ENCODE results near the gene RAB5IF. TPM values are rescaled to one million over a fixed set of nuclear protein-coding genes. Genes with fewer than 3 reads are reported as not detected.
A peak's percentile ranks its signal among the peaks of the same experiment; 100 is the strongest.

RAB5IF gene
- total and polyA plus RNA-seq, 2 of the 13 experiments (the other 11 are each of a cell fraction or from before 2014, with no cell fraction given): 261 to 305 TPM

GRCh38 chr20:36633285-36633772 is 27.8 kb downstream of the RAB5IF start:
- no peaks in the 10 kb centered on the region for H4K20me1 ChIP-seq (ENCODE audit: insufficient read depth, low read length)
- no peaks in the 10 kb centered on the region for H3K36me3 ChIP-seq (replicated peaks in 1 of 2; ENCODE audit: control insufficient read depth in 1 of 2, insufficient read depth in 2 of 2, low read length in 2 of 2)
- DNase-seq (ENCODE audit: low spot score): no peak
- H3K4me3 ChIP-seq (replicated peaks in 1 of 3; ENCODE audit: insufficient read depth in 1 of 3, low read depth in 2 of 3, low read length in 3 of 3): peak overlapping the region in 1 of 3 experiments; percentile 68; a peak in 1 of 6 replicates
- intact Hi-C loops (cut with micrococcal nuclease; ENCODE audit: unreplicated experiment): no loop called here
- no peaks in the 10 kb centered on the region for H3K27me3 ChIP-seq (ENCODE audit: control insufficient read depth in 1 of 2, insufficient read depth in 2 of 2, low read length in 2 of 2)
- H3K79me2 ChIP-seq (ENCODE audit: insufficient read depth, low read length): no peaks in the 10 kb centered on the region
- no peak overlapping the region for H3K27ac ChIP-seq (ENCODE audit: extremely low read length, insufficient read depth, low read length)
- no peak overlapping the region; the same call in 1 of the 2 replicates for H3K9ac ChIP-seq (ENCODE audit: insufficient read depth, low read depth, low read length)
- FAIRE-seq: no peak
- in situ Hi-C loops (cut with HindIII; ENCODE audit: extremely low pct_ligation_motif_present, low pct_unique_long_range_greater_than_20kb): no loop called here
- peak; percentile 37 for ATAC-seq
- BruUV-seq (replicated peaks): no TSS peak
- no peak overlapping the region for H2AFZ ChIP-seq (ENCODE audit: low read length)
- H3K4me2 ChIP-seq (ENCODE audit: low read depth, low read length): peak overlapping the region; percentile 88
- ChIA-PET POLR2A (interaction anchor here (0.6 to 5.5 kb wide), 13 partner anchors 8 to 61 kb away, joined by 3 to 54 read pairs (median 6); partner anchors contain the start of genes RAB5IF and SLA2), CTCF (ENCODE audit: low intra/inter-chr PET ratio, low total read pairs) (interaction anchor here (1.3 to 1.8 kb wide), 4 partner anchors 21 to 77 kb away, joined by 3 to 20 read pairs (median 6); partner anchors contain the start of gene RAB5IF)
- no peaks in the 10 kb centered on the region for H3K9me3 ChIP-seq (ENCODE audit: low read length)
- WGBS (ENCODE audit: low lambda C conversion rate): 45% methylated on average over 9 of the region's 9 CpGs
- H3K4me1 ChIP-seq (ENCODE audit: insufficient read depth, low read length): peaks cover 26% of the 10 kb centered on the region
- no peak for TF ChIP-seq ZNF207 (IDR thresholded peaks at IDR 0.05; ENCODE audit: borderline replicate concordance)
- 0 out of 2 replicates have a peak, but pooled peaks have one; percentile 93 for TF ChIP-seq MATR3 (CRISPR knock-in tag; IDR thresholded peaks at IDR 0.05)
- no peak for TF ChIP-seq ZNF670 (CRISPR knock-in tag; IDR thresholded peaks at IDR 0.05; ENCODE audit: borderline replicate concordance)
- 0 out of 2 replicates have a peak, but pooled peaks have one; percentile 23 for TF ChIP-seq ZBTB1 (CRISPR knock-in tag; IDR thresholded peaks at IDR 0.05; ENCODE audit: borderline replicate concordance)
- no peak for TF ChIP-seq SUZ12 (IDR thresholded peaks at IDR 0.05; ENCODE audit: low read depth, low read length)
- TF ChIP-seq, protein P1, sequence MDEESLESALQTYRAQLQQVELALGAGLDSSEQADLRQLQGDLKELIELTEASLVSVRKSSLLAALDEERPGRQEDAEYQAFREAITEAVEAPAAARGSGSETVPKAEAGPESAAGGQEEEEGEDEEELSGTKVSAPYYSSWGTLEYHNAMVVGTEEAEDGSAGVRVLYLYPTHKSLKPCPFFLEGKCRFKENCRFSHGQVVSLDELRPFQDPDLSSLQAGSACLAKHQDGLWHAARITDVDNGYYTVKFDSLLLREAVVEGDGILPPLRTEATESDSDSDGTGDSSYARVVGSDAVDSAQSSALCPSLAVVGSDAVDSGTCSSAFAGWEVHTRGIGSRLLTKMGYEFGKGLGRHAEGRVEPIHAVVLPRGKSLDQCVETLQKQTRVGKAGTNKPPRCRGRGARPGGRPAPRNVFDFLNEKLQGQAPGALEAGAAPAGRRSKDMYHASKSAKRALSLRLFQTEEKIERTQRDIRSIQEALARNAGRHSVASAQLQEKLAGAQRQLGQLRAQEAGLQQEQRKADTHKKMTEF (CRISPR knock-in tag; IDR thresholded peaks at IDR 0.05): no peak
- TF ChIP-seq, protein P2, sequence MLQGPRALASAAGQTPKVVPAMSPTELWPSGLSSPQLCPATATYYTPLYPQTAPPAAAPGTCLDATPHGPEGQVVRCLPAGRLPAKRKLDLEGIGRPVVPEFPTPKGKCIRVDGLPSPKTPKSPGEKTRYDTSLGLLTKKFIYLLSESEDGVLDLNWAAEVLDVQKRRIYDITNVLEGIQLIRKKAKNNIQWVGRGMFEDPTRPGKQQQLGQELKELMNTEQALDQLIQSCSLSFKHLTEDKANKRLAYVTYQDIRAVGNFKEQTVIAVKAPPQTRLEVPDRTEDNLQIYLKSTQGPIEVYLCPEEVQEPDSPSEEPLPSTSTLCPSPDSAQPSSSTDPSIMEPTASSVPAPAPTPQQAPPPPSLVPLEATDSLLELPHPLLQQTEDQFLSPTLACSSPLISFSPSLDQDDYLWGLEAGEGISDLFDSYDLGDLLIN (CRISPR knock-in tag; IDR thresholded peaks at IDR 0.05; ENCODE audit: borderline replicate concordance): no peak
- no peak for TF ChIP-seq HNRNPH1 (optimal IDR thresholded peaks at IDR 0.05; ENCODE audit: low read depth, low read length)
- no peak for TF ChIP-seq STAT5B (CRISPR knock-in tag; IDR thresholded peaks at IDR 0.05)
- TF ChIP-seq NFE2 (CRISPR knock-in tag; IDR thresholded peaks at IDR 0.05): no peak
- TF ChIP-seq TBX2 (CRISPR knock-in tag; IDR thresholded peaks at IDR 0.05; ENCODE audit: borderline replicate concordance): no peak; the same call in 1 of the 2 replicates
- no peak for TF ChIP-seq PRMT3 (CRISPR knock-in tag; IDR thresholded peaks at IDR 0.05; ENCODE audit: borderline replicate concordance, low read depth)
- TF ChIP-seq POLR2AphosphoS2 (IDR thresholded peaks at IDR 0.05; ENCODE audit: low read depth, low read length): no peak
- TF ChIP-seq, protein P3, sequence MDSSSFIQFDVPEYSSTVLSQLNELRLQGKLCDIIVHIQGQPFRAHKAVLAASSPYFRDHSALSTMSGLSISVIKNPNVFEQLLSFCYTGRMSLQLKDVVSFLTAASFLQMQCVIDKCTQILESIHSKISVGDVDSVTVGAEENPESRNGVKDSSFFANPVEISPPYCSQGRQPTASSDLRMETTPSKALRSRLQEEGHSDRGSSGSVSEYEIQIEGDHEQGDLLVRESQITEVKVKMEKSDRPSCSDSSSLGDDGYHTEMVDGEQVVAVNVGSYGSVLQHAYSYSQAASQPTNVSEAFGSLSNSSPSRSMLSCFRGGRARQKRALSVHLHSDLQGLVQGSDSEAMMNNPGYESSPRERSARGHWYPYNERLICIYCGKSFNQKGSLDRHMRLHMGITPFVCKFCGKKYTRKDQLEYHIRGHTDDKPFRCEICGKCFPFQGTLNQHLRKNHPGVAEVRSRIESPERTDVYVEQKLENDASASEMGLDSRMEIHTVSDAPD (CRISPR knock-in tag; IDR thresholded peaks at IDR 0.05): no peak
- no peak for TF ChIP-seq ZNF414 (CRISPR knock-in tag; IDR thresholded peaks at IDR 0.05)
- 0 out of 2 replicates have a peak, but pooled peaks have one; percentile 4 for TF ChIP-seq GPN1 (CRISPR knock-in tag; IDR thresholded peaks at IDR 0.05; ENCODE audit: borderline replicate concordance)
- TF ChIP-seq, protein P4, sequence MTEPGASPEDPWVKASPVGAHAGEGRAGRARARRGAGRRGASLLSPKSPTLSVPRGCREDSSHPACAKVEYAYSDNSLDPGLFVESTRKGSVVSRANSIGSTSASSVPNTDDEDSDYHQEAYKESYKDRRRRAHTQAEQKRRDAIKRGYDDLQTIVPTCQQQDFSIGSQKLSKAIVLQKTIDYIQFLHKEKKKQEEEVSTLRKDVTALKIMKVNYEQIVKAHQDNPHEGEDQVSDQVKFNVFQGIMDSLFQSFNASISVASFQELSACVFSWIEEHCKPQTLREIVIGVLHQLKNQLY (CRISPR knock-in tag; IDR thresholded peaks at IDR 0.05): no peak

Measured in HepG2 (cell line).